ENCODE measurements around the gene MPPED2. TPM values are rescaled to one million over a fixed set of nuclear protein-coding genes. Genes with fewer than 3 reads are reported as not detected.

The MPPED2 gene
- total and polyA plus RNA-seq, 7 donors = 0.80 to 19.1 (median 6.8) TPM; not detected in 2

DNA sequence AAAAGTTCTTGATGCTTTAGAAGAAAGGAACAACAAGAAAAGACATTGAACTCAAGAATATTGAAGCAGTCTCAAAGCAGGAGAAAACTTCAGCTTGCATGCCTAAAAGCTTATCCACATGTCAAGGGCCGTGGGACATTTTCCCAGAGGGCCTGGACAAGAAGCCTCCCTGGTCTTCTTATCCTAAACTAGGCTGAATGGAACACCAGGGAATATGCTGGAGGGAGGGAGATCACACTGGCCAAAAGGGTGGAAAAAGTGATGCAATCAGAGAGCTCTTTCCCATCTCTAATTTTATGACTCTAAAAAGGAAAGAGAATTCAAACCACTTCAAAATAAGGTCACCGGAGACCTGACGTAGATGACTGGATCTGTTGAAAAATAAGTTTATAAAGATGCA is 107.2 kb downstream of the MPPED2 start:
- TF ChIP-seq POLR2A (IDR thresholded peaks at IDR 0.05) (no peak), POLR2AphosphoS5 (IDR thresholded peaks at IDR 0.05) (peak; percentile 45 to 60 (median 48)), EP300 (IDR thresholded peaks at IDR 0.05) (no peak)
- TF ChIP-seq, protein P1, sequence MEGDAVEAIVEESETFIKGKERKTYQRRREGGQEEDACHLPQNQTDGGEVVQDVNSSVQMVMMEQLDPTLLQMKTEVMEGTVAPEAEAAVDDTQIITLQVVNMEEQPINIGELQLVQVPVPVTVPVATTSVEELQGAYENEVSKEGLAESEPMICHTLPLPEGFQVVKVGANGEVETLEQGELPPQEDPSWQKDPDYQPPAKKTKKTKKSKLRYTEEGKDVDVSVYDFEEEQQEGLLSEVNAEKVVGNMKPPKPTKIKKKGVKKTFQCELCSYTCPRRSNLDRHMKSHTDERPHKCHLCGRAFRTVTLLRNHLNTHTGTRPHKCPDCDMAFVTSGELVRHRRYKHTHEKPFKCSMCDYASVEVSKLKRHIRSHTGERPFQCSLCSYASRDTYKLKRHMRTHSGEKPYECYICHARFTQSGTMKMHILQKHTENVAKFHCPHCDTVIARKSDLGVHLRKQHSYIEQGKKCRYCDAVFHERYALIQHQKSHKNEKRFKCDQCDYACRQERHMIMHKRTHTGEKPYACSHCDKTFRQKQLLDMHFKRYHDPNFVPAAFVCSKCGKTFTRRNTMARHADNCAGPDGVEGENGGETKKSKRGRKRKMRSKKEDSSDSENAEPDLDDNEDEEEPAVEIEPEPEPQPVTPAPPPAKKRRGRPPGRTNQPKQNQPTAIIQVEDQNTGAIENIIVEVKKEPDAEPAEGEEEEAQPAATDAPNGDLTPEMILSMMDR (IDR thresholded peaks at IDR 0.05) = no peak
- H3K27ac ChIP-seq = peak overlapping the region in 3 of 4 donors; percentile 65 to 73 (median 73)
- H3K27me3 ChIP-seq = no peaks in the 10 kb centered on the region
- peak; percentile 71 for DNase-seq
- peaks cover 0 to 48% (median 43%) of the 10 kb centered on the region in 4 donors for H3K4me1 ChIP-seq
- no peaks in the 10 kb centered on the region for H3K9me3 ChIP-seq
- no peak overlapping the region for H3K4me3 ChIP-seq
- no peaks in the 10 kb centered on the region for H3K36me3 ChIP-seq
- intact Hi-C loops (cut with DNase I) = loop anchor here (5.0 kb wide), 1 partner anchor 42 kb away; no protein-coding TSS in a partner anchor
- WGBS, 2 donors = 71 to 83% methylated on average over 3 of the region's 3 CpGs

DNA sequence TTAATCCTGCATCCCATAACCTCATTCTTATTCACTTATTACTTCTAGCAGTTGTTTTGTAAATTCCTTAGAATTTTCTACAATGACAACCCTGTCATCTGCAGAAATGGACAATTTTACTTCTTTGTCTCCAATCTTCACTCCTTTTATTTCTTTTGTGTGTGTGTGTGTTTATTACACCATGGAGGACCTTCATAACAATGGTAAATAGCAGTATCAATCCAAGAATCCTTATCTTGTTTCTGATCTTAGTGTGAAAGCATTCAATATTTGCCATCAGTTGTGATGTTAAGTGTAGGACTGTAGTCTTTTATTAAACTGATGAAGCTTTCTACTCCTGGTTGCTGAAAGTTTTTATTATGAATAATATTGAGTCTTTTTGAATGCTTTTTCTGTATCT is 109.1 kb downstream of the MPPED2 start:
- no peaks in the 10 kb centered on the region for H3K36me3 ChIP-seq
- H3K4me3 ChIP-seq = no peak overlapping the region
- H3K4me1 ChIP-seq = peaks cover 0 to 43% (median 39%) of the 10 kb centered on the region in 4 donors
- no peak overlapping the region for H3K27ac ChIP-seq
- H3K27me3 ChIP-seq = no peaks in the 10 kb centered on the region
- TF ChIP-seq, protein P1 (IDR thresholded peaks at IDR 0.05) = no peak
- TF ChIP-seq EP300 (IDR thresholded peaks at IDR 0.05) (no peak), POLR2A (IDR thresholded peaks at IDR 0.05) (no peak), POLR2AphosphoS5 (IDR thresholded peaks at IDR 0.05) (no peak)
- no peaks in the 10 kb centered on the region for H3K9me3 ChIP-seq
- intact Hi-C loops (cut with DNase I) = loop anchor here (5.0 kb wide), 1 partner anchor 40 kb away; no protein-coding TSS in a partner anchor
- no peak for DNase-seq

- H3K4me1 ChIP-seq = peaks cover 0 to 16% (median 12%) of the 10 kb centered on the region in 4 donors
- no peak overlapping the region for H3K27ac ChIP-seq
- H3K27me3 ChIP-seq = no peaks in the 10 kb centered on the region
- H3K36me3 ChIP-seq = no peaks in the 10 kb centered on the region
- 73 to 77% methylated on average over 4 of the region's 4 CpGs for WGBS, 2 donors
- TF ChIP-seq POLR2AphosphoS5 (IDR thresholded peaks at IDR 0.05) = no peak
- TF ChIP-seq EP300 (IDR thresholded peaks at IDR 0.05) = no peak
- TF ChIP-seq POLR2A (IDR thresholded peaks at IDR 0.05) = no peak
- TF ChIP-seq, protein P1 (IDR thresholded peaks at IDR 0.05) = no peak
- no peaks in the 10 kb centered on the region for H3K9me3 ChIP-seq
- no peak overlapping the region for H3K4me3 ChIP-seq
- DNase-seq = no peak
- intact Hi-C loops (cut with DNase I) = no loop called here
These were observed 111.8 kb downstream of the MPPED2 start for GRCh38 chr11:30474151-30474954.

DNA sequence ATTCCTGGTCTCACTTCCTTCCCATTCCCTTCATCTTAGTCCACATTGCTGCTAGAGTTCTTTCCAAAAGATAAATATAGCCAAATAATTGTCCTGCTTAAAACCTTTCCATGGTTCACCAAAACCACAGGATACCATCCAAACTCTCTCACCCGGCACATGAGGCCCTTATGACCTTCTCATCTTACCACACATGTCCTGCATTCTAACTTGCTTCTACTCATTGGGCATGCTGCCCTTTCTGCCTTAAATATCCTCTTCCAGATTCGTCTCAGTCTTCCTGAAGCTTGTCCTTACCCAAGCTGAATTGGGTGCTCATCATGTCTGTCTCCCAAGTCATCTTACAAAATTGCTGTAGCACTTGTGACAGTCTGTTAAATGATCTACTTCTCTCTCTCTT is 114.9 kb downstream of the MPPED2 start:
- Histone ChIP-seq H3K4me1 (no peaks in the 10 kb centered on the region), H3K9me3 (no peaks in the 10 kb centered on the region), H3K27me3 (no peaks in the 10 kb centered on the region), H3K36me3 (no peaks in the 10 kb centered on the region), H3K27ac (no peak overlapping the region), H3K4me3 (no peak overlapping the region)
- intact Hi-C loops (cut with DNase I) = no loop called here
- TF ChIP-seq EP300 (IDR thresholded peaks at IDR 0.05) (no peak), POLR2A (IDR thresholded peaks at IDR 0.05) (no peak), POLR2AphosphoS5 (IDR thresholded peaks at IDR 0.05) (no peak)
- TF ChIP-seq, protein P1 (IDR thresholded peaks at IDR 0.05) = no peak
- DNase-seq = no peak
- 83% methylated on average over 2 of the region's 2 CpGs for WGBS, 2 donors
